Right ventricle myocardium inferior (tissue), 1 donor: ENCODE measurements around the gene CCT6A. TPM values are rescaled to one million over a fixed set of nuclear protein-coding genes. Genes with fewer than 3 reads are reported as not detected.
"Not testable (repeated sequence)": the region's sequence is repeated elsewhere in the genome, so short reads cannot be mapped to it uniquely, and the experiment has no call there.

Source experiments
- ATAC-seq: fragments of 200-7000 bp; cut with Tn5 transposase; one replicate; pipeline ENCODE4 v1.9.1; 2020; ENCODE audit warnings: mild to moderate bottlenecking, moderate library complexity
- DNase-seq: peaks from one replicate; pipeline ENCODE4 v3.0.0; 2021; ENCODE audit errors: missing footprints
- intact Hi-C: fragments of 100-400 bp; cut with DNase I; formaldehyde crosslinking; loops from one replicate; pipeline ENCODE4 v1.11.0; 2022
- total RNA-seq: library from RNA; stranded (reverse); fragmentation: NEBNext Ultra II Directional; extraction: Animal tissue kit (Norgen Biotek cat#: 25700); gene quantifications from one replicate; pipeline ENCODE4 v1.2.1, GENCODE V29; 2021
- donor health status: DM: no; HTN: yes; CAD: no; lungs with severe emphysema.

The CCT6A gene
- total RNA-seq, 1 donor from 2014 or later, result 67.9 TPM

- intact Hi-C loops, result no loop called here
- DNase-seq (no peak), ATAC-seq (no peak)
Observed at GRCh38 chr7:56086761-56087160, 35.2 kb downstream of the CCT6A start.

GRCh38 chr7:56087445-56087844, 35.9 kb downstream of the CCT6A start:
- ATAC-seq (no peak), DNase-seq (no peak)
- intact Hi-C loops, result no loop called here

GRCh38 chr7:56091591-56091990, 40.0 kb downstream of the CCT6A start:
- intact Hi-C loops, result no loop called here
- peak; percentile 92 for ATAC-seq
- peak; percentile 84 for DNase-seq

GRCh38 chr7:56092388-56092787, 40.8 kb downstream of the CCT6A start:
- peak; percentile 21 for ATAC-seq
- intact Hi-C loops, DNase-seq: not testable (repeated sequence)

GRCh38 chr7:56092789-56093531, 41.4 kb downstream of the CCT6A start, which contains the start of gene PHKG1:
Gene PHKG1 (minus strand): TSS chr7:56092952. CDS start chr7:56088941, 4,011 bp downstream.
- intact Hi-C loops, result loop anchor here (1.0 kb wide), 1 partner anchor 14 kb away; no protein-coding TSS in a partner anchor
- DNase-seq (peak; percentile 85), ATAC-seq (peak; percentile 86)

GRCh38 chr7:56097700-56098099, 46.1 kb downstream of the CCT6A start:
- intact Hi-C loops, result no loop called here
- ATAC-seq (peak; percentile 69), DNase-seq (no peak)

GRCh38 chr7:56098187-56099008, 46.8 kb downstream of the CCT6A start:
- DNase-seq, ATAC-seq, intact Hi-C loops: not testable (repeated sequence)

GRCh38 chr7:56099653-56100052, 48.1 kb downstream of the CCT6A start:
- DNase-seq (no peak), ATAC-seq (no peak)
- intact Hi-C loops, result no loop called here

GRCh38 chr7:56104138-56104537, 52.6 kb downstream of the CCT6A start:
- intact Hi-C loops, ATAC-seq, DNase-seq: not testable (repeated sequence)

- ATAC-seq, result no peak
- intact Hi-C loops, result loop anchor here (5.0 kb wide), 1 partner anchor 53 kb away; the partner anchor contains the start of genes CCT6A and PSPH
- DNase-seq, result no peak
Observed at GRCh38 chr7:56105508-56105907, 53.9 kb downstream of the CCT6A start.

- DNase-seq (peak; percentile 98), ATAC-seq (peak; percentile 100)
- intact Hi-C loops, result loop anchor here (5.0 kb wide), 1 partner anchor 54 kb away; the partner anchor contains the start of genes CCT6A and PSPH
Observed at GRCh38 chr7:56106108-56107073, 54.8 kb downstream of the CCT6A start, which contains the start of gene CHCHD2. Gene CHCHD2 (minus strand): TSS chr7:56106476. CDS start chr7:56106413, 63 bp downstream.

GRCh38 chr7:56107954-56108258, 56.3 kb downstream of the CCT6A start:
- no peak for ATAC-seq
- intact Hi-C loops, result loop anchor here (5.0 kb wide), 1 partner anchor 56 kb away; the partner anchor contains the start of genes CCT6A and PSPH

GRCh38 chr7:56110611-56111010, 59.0 kb downstream of the CCT6A start:
- no peak for ATAC-seq
- intact Hi-C loops, result no loop called here
- no peak for DNase-seq

More at GRCh38 chr7:56107954-56108258, 56.3 kb downstream of the CCT6A start:
- no peak for DNase-seq

GRCh38 chr7:56112244-56112643, 60.7 kb downstream of the CCT6A start:
- ATAC-seq, intact Hi-C loops, DNase-seq: not testable (repeated sequence)

Other genes with a start within 250 kb of the CCT6A start
- gene SEPTIN14, start 189.0 kb upstream of the CCT6A start, total RNA-seq, result not detected
- 2.9 TPM for gene ZNF713, start 164.3 kb upstream of the CCT6A start, total RNA-seq
- 20.8 TPM for gene MRPS17, start 99.9 kb upstream of the CCT6A start, total RNA-seq
- gene NIPSNAP2, start 87.2 kb upstream of the CCT6A start, total RNA-seq, result 348 TPM
- 10.6 TPM for gene PSPH, start 321 bp upstream of the CCT6A start, total RNA-seq
- 33.1 TPM for gene SUMF2, start 12.5 kb downstream of the CCT6A start, total RNA-seq
- 31.2 TPM for gene PHKG1, start 41.2 kb downstream of the CCT6A start, total RNA-seq
- gene CHCHD2, start 54.7 kb downstream of the CCT6A start, total RNA-seq, result 493 TPM
- not detected for gene NUPR2, start 64.7 kb downstream of the CCT6A start, total RNA-seq